Loucy (cell line): ENCODE measurements around the gene BRICD5.

ENCODE experiments used
- H2AFZ ChIP-seq: fragments of 200-600 bp; sonication (generic); 2 replicates; pipeline ENCODE4 v1.6.0; 2016; ENCODE audit warnings: antibody characterized with exemption, mild to moderate bottlenecking, low read length, moderate library complexity
- H3F3A ChIP-seq: fragments of 200-600 bp; 2 replicates; pipeline ENCODE4 v1.6.0; 2016; ENCODE audit warnings: antibody characterized with exemption, low read depth, mild to moderate bottlenecking
- H3K27me3 ChIP-seq: fragments of 200-600 bp; sonication (generic); 2 replicates; pipeline ENCODE4 v1.6.1; 2014; ENCODE audit warnings: low read length, mild to moderate bottlenecking; ENCODE audit not compliant: insufficient read depth, poor library complexity, severe bottlenecking
- H3K36me3 ChIP-seq: fragments of 200-600 bp; sonication (generic); 2 replicates; pipeline ENCODE4 v1.6.1; 2016; ENCODE audit warnings: low read length; ENCODE audit not compliant: insufficient read depth
- H3K4me1 ChIP-seq: fragments of 200-600 bp; sonication (generic); 2 replicates; pipeline ENCODE4 v1.5.1; 2014; ENCODE audit warnings: low read length, mild to moderate bottlenecking; ENCODE audit not compliant: insufficient read depth, poor library complexity, severe bottlenecking
- H3K4me2 ChIP-seq: fragments of 200-600 bp; sonication (generic); 2 replicates; pipeline ENCODE4 v1.6.0; 2014; ENCODE audit warnings: antibody characterized with exemption, low read length, low read depth, mild to moderate bottlenecking; ENCODE audit not compliant: poor library complexity, severe bottlenecking
- H3K4me3 ChIP-seq: fragments of 200-600 bp; sonication (generic); 2 replicates; pipeline ENCODE4 v1.5.1; 2014; ENCODE audit warnings: low read length, mild to moderate bottlenecking, mixed read lengths; ENCODE audit not compliant: poor library complexity, severe bottlenecking
- H3K79me2 ChIP-seq: fragments of 200-600 bp; sonication (generic); 2 replicates; pipeline ENCODE4 v1.6.1; 2014; ENCODE audit warnings: low read length; ENCODE audit not compliant: insufficient read depth
- H3K9ac ChIP-seq: fragments of 200-600 bp; sonication (generic); 2 replicates; pipeline ENCODE4 v1.6.0; 2014; ENCODE audit warnings: mild to moderate bottlenecking, low read depth, low read length, moderate library complexity; ENCODE audit not compliant: poor library complexity, severe bottlenecking
- H3K9me2 ChIP-seq: fragments of 200-600 bp; sonication (generic); replicated peaks from 2 replicates; pipeline ENCODE4 v1.6.1; 2016; ENCODE audit warnings: low read depth, low read length, mixed read lengths
- H3K9me3 ChIP-seq: fragments of 200-600 bp; sonication (generic); 2 replicates; pipeline ENCODE4 v1.6.1; 2014; ENCODE audit warnings: mild to moderate bottlenecking, antibody characterized with exemption, low read length, low read depth; ENCODE audit not compliant: insufficient read depth
- H4K20me1 ChIP-seq: fragments of 200-600 bp; sonication (generic); 2 replicates; pipeline ENCODE4 v1.6.0; 2014; ENCODE audit warnings: antibody characterized with exemption, low read length, mild to moderate bottlenecking; ENCODE audit not compliant: insufficient read depth, poor library complexity, severe bottlenecking
- EZH2phosphoT487 ChIP-seq: fragments of 200-600 bp; IDR thresholded peaks from 2 replicates; pipeline ENCODE4 v1.6.1; 2018; ENCODE audit warnings: antibody characterized with exemption, mild to moderate bottlenecking, moderate library complexity, borderline replicate concordance
- TF ChIP-seq, protein P1 (sequence below): fragments of 200-600 bp; sonication (generic); conservative IDR thresholded peaks from 2 replicates; pipeline ENCODE4 v1.5.1; 2014; ENCODE audit warnings: mild to moderate bottlenecking, antibody characterized with exemption, low read length

The BRICD5 gene

DNA sequence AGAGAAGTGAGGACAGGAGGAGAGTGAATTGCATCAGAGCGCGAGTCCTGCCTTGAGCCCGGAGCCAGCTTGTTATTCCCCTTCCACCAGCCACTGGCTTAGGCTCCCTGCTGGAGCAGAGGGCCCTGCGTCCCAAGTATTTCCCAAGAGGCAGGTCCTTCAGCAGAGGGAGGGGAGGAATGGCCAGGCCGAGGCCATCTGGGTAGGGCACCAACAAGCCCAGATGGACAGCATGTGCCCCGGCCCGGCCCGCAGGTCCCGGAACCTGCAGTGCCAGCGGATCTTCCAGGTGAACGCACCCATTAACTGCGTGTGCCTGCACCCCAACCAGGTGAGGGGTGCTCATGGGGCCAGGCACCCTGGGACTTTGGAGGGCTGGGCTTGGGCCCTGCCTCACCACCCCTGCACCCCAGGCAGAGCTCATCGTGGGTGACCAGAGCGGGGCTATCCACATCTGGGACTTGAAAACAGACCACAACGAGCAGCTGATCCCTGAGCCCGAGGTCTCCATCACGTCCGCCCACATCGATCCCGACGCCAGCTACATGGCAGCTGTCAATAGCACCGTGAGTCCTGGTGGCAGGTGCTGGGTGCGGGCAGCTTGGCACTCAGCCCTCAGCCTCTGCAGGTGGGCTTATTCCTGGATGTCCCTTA, 3.8 kb downstream of the BRICD5 start:
- Histone ChIP-seq H3K27me3 (no peaks in the 10 kb centered on the region), H4K20me1 (no peaks in the 10 kb centered on the region), H3K9me2 (no peaks in the 10 kb centered on the region), H3F3A (no peaks in the 10 kb centered on the region), H3K9me3 (no peaks in the 10 kb centered on the region), H3K36me3 (no peaks in the 10 kb centered on the region), H3K4me2 (no peak overlapping the region), H3K79me2 (peaks cover 6% of the 10 kb centered on the region; the same call in 1 of the 2 replicates), H3K9ac (no peak overlapping the region), H2AFZ (no peak overlapping the region), H3K4me3 (no peak overlapping the region), H3K4me1 (no peaks in the 10 kb centered on the region)
- no peak for TF ChIP-seq EZH2phosphoT487
- TF ChIP-seq, protein P1, sequence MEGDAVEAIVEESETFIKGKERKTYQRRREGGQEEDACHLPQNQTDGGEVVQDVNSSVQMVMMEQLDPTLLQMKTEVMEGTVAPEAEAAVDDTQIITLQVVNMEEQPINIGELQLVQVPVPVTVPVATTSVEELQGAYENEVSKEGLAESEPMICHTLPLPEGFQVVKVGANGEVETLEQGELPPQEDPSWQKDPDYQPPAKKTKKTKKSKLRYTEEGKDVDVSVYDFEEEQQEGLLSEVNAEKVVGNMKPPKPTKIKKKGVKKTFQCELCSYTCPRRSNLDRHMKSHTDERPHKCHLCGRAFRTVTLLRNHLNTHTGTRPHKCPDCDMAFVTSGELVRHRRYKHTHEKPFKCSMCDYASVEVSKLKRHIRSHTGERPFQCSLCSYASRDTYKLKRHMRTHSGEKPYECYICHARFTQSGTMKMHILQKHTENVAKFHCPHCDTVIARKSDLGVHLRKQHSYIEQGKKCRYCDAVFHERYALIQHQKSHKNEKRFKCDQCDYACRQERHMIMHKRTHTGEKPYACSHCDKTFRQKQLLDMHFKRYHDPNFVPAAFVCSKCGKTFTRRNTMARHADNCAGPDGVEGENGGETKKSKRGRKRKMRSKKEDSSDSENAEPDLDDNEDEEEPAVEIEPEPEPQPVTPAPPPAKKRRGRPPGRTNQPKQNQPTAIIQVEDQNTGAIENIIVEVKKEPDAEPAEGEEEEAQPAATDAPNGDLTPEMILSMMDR, result no peak

DNA sequence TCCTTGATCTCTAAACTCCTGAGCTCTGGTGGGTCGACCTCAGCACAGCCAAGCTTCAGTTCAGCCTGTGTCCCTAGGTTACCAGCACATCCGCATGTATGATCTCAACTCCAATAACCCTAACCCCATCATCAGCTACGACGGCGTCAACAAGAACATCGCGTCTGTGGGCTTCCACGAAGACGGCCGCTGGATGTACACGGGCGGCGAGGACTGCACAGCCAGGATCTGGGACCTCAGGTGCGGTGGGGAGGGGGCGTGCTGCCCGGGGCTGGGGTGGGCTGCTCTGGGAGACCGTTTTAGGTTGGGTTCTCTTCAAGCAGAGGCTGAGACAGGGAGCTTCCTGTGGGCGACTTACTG, 4.3 kb downstream of the BRICD5 start:
- Histone ChIP-seq H4K20me1 (no peaks in the 10 kb centered on the region), H3K4me1 (no peaks in the 10 kb centered on the region), H3K9ac (peak overlapping the region; percentile 79), H3F3A (no peaks in the 10 kb centered on the region), H3K4me2 (peak overlapping the region; percentile 87), H3K36me3 (no peaks in the 10 kb centered on the region), H3K27me3 (no peaks in the 10 kb centered on the region), H3K9me2 (no peaks in the 10 kb centered on the region), H3K9me3 (no peaks in the 10 kb centered on the region), H2AFZ (no peak overlapping the region), H3K4me3 (peak overlapping the region; percentile 82), H3K79me2 (peaks cover 6% of the 10 kb centered on the region; the same call in 1 of the 2 replicates)
- no peak for TF ChIP-seq EZH2phosphoT487
- TF ChIP-seq, protein P1, result no peak

DNA sequence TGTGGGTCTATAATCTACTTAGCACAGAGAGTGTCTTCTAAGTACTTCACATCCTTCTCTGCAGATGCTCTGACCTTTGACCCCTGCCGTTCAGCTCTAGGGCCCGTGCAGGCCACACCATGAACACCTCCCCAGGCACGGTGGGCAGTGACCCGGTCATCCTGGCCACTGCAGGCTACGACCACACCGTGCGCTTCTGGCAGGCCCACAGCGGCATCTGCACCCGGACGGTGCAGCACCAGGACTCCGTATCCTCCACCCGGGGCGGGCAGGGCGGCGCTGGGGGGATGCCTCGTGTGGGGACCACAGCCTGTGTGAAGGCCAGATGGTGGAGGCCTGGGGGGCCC, 4.7 kb downstream of the BRICD5 start:
- peaks cover 6% of the 10 kb centered on the region; the same call in 1 of the 2 replicates for H3K79me2 ChIP-seq
- H2AFZ ChIP-seq, result peak overlapping the region; percentile 83; the same call in 1 of the 2 replicates
- H3K9me3 ChIP-seq, result no peaks in the 10 kb centered on the region

More for the DNA sequence above, 4.7 kb downstream of the BRICD5 start:
- H3K27me3 ChIP-seq, result no peaks in the 10 kb centered on the region
- no peaks in the 10 kb centered on the region for H3F3A ChIP-seq
- peak overlapping the region; percentile 87 for H3K4me2 ChIP-seq
- H4K20me1 ChIP-seq, result no peaks in the 10 kb centered on the region
- H3K4me1 ChIP-seq, result no peaks in the 10 kb centered on the region
- H3K9me2 ChIP-seq, result no peaks in the 10 kb centered on the region
- peak overlapping the region; percentile 79 for H3K9ac ChIP-seq
- TF ChIP-seq, protein P1, result no peak
- TF ChIP-seq EZH2phosphoT487, result no peak
- peak overlapping the region; percentile 82 for H3K4me3 ChIP-seq
- H3K36me3 ChIP-seq, result no peaks in the 10 kb centered on the region
